Dendritic cell treated with granulocyte-macrophage colony-stimulating factor and Interleukin-4, amounts not matched to agents 40 ng/mL and 50 ng/mL, for 4 days (primary cell): Measurements from ENCODE around the gene TNFRSF4.
"Not testable (repeated sequence)": the region's sequence is repeated elsewhere in the genome, so short reads cannot be mapped to it uniquely, and the experiment has no call there.

Experiments
- H3K27ac Mint-ChIP-seq: one replicate; pipeline ENCODE4 v1.8.0; 2022; ENCODE audit warnings: mild to moderate bottlenecking, mixed read lengths
- H3K27me3 Mint-ChIP-seq: one replicate; pipeline ENCODE4 v1.8.0; 2022; ENCODE audit warnings: mild to moderate bottlenecking, mixed read lengths
- H3K36me3 Mint-ChIP-seq: one replicate; pipeline ENCODE4 v1.8.0; 2022; ENCODE audit warnings: low read depth, mixed read lengths
- H3K4me1 Mint-ChIP-seq: one replicate; pipeline ENCODE4 v1.8.0; 2022; ENCODE audit warnings: low read depth, mixed read lengths
- H3K4me3 Mint-ChIP-seq: one replicate; pipeline ENCODE4 v1.8.0; 2022; ENCODE audit warnings: mild to moderate bottlenecking, moderate library complexity, mixed read lengths
- H3K9me3 Mint-ChIP-seq: one replicate; pipeline ENCODE4 v1.8.0; 2022; ENCODE audit warnings: mixed read lengths
- intact Hi-C: fragments of 100-400 bp; cut with micrococcal nuclease; formaldehyde crosslinking; loops from one replicate; pipeline ENCODE4 v1.15.0; 2022

Gene TNFRSF4

GRCh38 chr1:1176063-1176761, 37.7 kb downstream of the TNFRSF4 start:
- H3K36me3 Mint-ChIP-seq, H3K27ac Mint-ChIP-seq, H3K4me3 Mint-ChIP-seq, H3K4me1 Mint-ChIP-seq, H3K9me3 Mint-ChIP-seq, intact Hi-C loops: not testable (repeated sequence)
- H3K27me3 Mint-ChIP-seq, result peaks cover 58% of the 10 kb centered on the region

- intact Hi-C loops, result no loop called here
- no peaks in the 10 kb centered on the region for H3K9me3 Mint-ChIP-seq
- H3K36me3 Mint-ChIP-seq, result no peaks in the 10 kb centered on the region
- H3K27me3 Mint-ChIP-seq, result peaks cover 62% of the 10 kb centered on the region
- H3K4me3 Mint-ChIP-seq, result no peak overlapping the region
- no peaks in the 10 kb centered on the region for H3K4me1 Mint-ChIP-seq
- no peak overlapping the region for H3K27ac Mint-ChIP-seq
Observed at GRCh38 chr1:1175221-1176062, 38.5 kb downstream of the TNFRSF4 start.

GRCh38 chr1:1173793-1174415, 40.0 kb downstream of the TNFRSF4 start, which contains the start of gene TTLL10:
Gene TTLL10, plus strand, starts transcription at chr1:1173880. Its CDS starts 5,336 bp downstream, at chr1:1179216.
- no peaks in the 10 kb centered on the region for H3K4me1 Mint-ChIP-seq
- H3K27ac Mint-ChIP-seq, result no peak within 1 kb of the TSS
- H3K9me3 Mint-ChIP-seq, result no peaks in the 10 kb centered on the region
- no peaks in the 10 kb centered on the region for H3K36me3 Mint-ChIP-seq
- H3K4me3 Mint-ChIP-seq, result no peak within 1 kb of the TSS
- intact Hi-C loops, result no loop called here
- H3K27me3 Mint-ChIP-seq, result peaks cover 74% of the 10 kb centered on the region

- no peaks in the 10 kb centered on the region for H3K4me1 Mint-ChIP-seq
- H3K9me3 Mint-ChIP-seq, result no peaks in the 10 kb centered on the region
- H3K4me3 Mint-ChIP-seq, result no peak overlapping the region
- intact Hi-C loops, result no loop called here
- peaks cover 76% of the 10 kb centered on the region for H3K27me3 Mint-ChIP-seq
- H3K36me3 Mint-ChIP-seq, result no peaks in the 10 kb centered on the region
- H3K27ac Mint-ChIP-seq, result no peak overlapping the region
Observed at GRCh38 chr1:1173061-1173792, 40.7 kb downstream of the TNFRSF4 start.

GRCh38 chr1:1171546-1172340, 42.2 kb downstream of the TNFRSF4 start:
- intact Hi-C loops, result no loop called here
- Mint-ChIP-seq H3K27me3 (peaks cover 64% of the 10 kb centered on the region), H3K36me3 (no peaks in the 10 kb centered on the region), H3K9me3 (no peaks in the 10 kb centered on the region), H3K27ac (no peak overlapping the region), H3K4me1 (no peaks in the 10 kb centered on the region), H3K4me3 (no peak overlapping the region)

- intact Hi-C loops, result no loop called here
- Mint-ChIP-seq H3K4me1 (no peaks in the 10 kb centered on the region), H3K36me3 (no peaks in the 10 kb centered on the region), H3K27ac (no peak overlapping the region), H3K4me3 (no peak overlapping the region), H3K9me3 (no peaks in the 10 kb centered on the region), H3K27me3 (peaks cover 61% of the 10 kb centered on the region)
Observed at GRCh38 chr1:1171161-1171545, 42.8 kb downstream of the TNFRSF4 start.

- Mint-ChIP-seq H3K27me3 (peaks cover 59% of the 10 kb centered on the region), H3K9me3 (no peaks in the 10 kb centered on the region), H3K4me3 (no peak overlapping the region), H3K36me3 (no peaks in the 10 kb centered on the region), H3K27ac (no peak overlapping the region), H3K4me1 (no peaks in the 10 kb centered on the region)
- intact Hi-C loops, result no loop called here
Observed at GRCh38 chr1:1170215-1171091, 43.5 kb downstream of the TNFRSF4 start.

- Mint-ChIP-seq H3K9me3 (no peaks in the 10 kb centered on the region), H3K36me3 (no peaks in the 10 kb centered on the region), H3K27me3 (peaks cover 59% of the 10 kb centered on the region), H3K27ac (no peak overlapping the region), H3K4me3 (no peak overlapping the region), H3K4me1 (no peaks in the 10 kb centered on the region)
- intact Hi-C loops, result no loop called here
Observed at GRCh38 chr1:1169429-1170214, 44.3 kb downstream of the TNFRSF4 start.

- H3K9me3 Mint-ChIP-seq, result no peaks in the 10 kb centered on the region
- intact Hi-C loops, result no loop called here
- no peaks in the 10 kb centered on the region for H3K4me1 Mint-ChIP-seq
- H3K36me3 Mint-ChIP-seq, result no peaks in the 10 kb centered on the region
- H3K27ac Mint-ChIP-seq, result no peak overlapping the region
- H3K27me3 Mint-ChIP-seq, result peaks cover 59% of the 10 kb centered on the region
- no peak overlapping the region for H3K4me3 Mint-ChIP-seq
Observed at GRCh38 chr1:1168451-1169411, 45.2 kb downstream of the TNFRSF4 start.

- H3K9me3 Mint-ChIP-seq, result no peaks in the 10 kb centered on the region
Observed at GRCh38 chr1:1167841-1168450, 46.0 kb downstream of the TNFRSF4 start.

GRCh38 chr1:1167398-1167821, 46.5 kb downstream of the TNFRSF4 start:
- H3K9me3 Mint-ChIP-seq, result no peaks in the 10 kb centered on the region
- H3K36me3 Mint-ChIP-seq, result no peaks in the 10 kb centered on the region
- intact Hi-C loops, result no loop called here
- peaks cover 55% of the 10 kb centered on the region for H3K27me3 Mint-ChIP-seq
- no peak overlapping the region for H3K4me3 Mint-ChIP-seq
- no peak overlapping the region for H3K27ac Mint-ChIP-seq
- H3K4me1 Mint-ChIP-seq, result no peaks in the 10 kb centered on the region

More at GRCh38 chr1:1167841-1168450, 46.0 kb downstream of the TNFRSF4 start:
- no peak overlapping the region for H3K27ac Mint-ChIP-seq
- H3K36me3 Mint-ChIP-seq, result no peaks in the 10 kb centered on the region
- H3K4me1 Mint-ChIP-seq, result no peaks in the 10 kb centered on the region
- intact Hi-C loops, result no loop called here
- H3K4me3 Mint-ChIP-seq, result no peak overlapping the region
- peaks cover 55% of the 10 kb centered on the region for H3K27me3 Mint-ChIP-seq
